Liver (tissue), 9 donors: ENCODE measurements around the gene KCNN1. TPM values are rescaled to one million over a fixed set of nuclear protein-coding genes. Genes with fewer than 3 reads are reported as not detected.

Experiments used
- DNase-seq: peaks from one replicate; pipeline ENCODE4 v3.0.0-alpha.2; 2017; ENCODE audit warnings: low spot score
- H3K27ac ChIP-seq, 2 donors: one replicate each; pipeline ENCODE4 v1.7.0; 2013; ENCODE audit warnings: inconsistent platforms in 2 of 2, low read length in 2 of 2, control low read depth in 1 of 2, low read depth in 1 of 2, mild to moderate bottlenecking in 1 of 2
- H3K27me3 ChIP-seq, 4 donors: one replicate each; pipeline versions ENCODE4 v1.6.1 to v1.7.0; 2013; ENCODE audit warnings: low read length in 3 of 4, inconsistent platforms in 1 of 4, mild to moderate bottlenecking in 1 of 4, moderate library complexity in 1 of 4; ENCODE audit not compliant: control insufficient read depth in 4 of 4, insufficient read depth in 4 of 4
- H3K36me3 ChIP-seq, 4 donors: one replicate each; pipeline versions ENCODE4 v1.6.1 to v1.7.0; 2013; ENCODE audit warnings: low read length in 3 of 4, mild to moderate bottlenecking in 3 of 4, low read depth in 1 of 4, moderate library complexity in 1 of 4; ENCODE audit not compliant: control insufficient read depth in 4 of 4, insufficient read depth in 3 of 4
- H3K4me1 ChIP-seq, 4 donors: one replicate each; pipeline versions ENCODE4 v1.6.1 to v1.7.0; 2013; ENCODE audit warnings: low read length in 3 of 4, mild to moderate bottlenecking in 3 of 4, moderate library complexity in 1 of 4; ENCODE audit not compliant: control insufficient read depth in 4 of 4, insufficient read depth in 4 of 4
- H3K4me3 ChIP-seq, 3 donors: one replicate each; pipeline versions ENCODE4 v1.6.1 to v1.7.0; 2013; ENCODE audit warnings: low read length in 3 of 3, control low read depth in 1 of 3, low read depth in 1 of 3, mild to moderate bottlenecking in 1 of 3
- H3K9ac ChIP-seq, 2 donors: one replicate each; pipeline ENCODE4 v1.7.0; 2013; ENCODE audit warnings: low read length in 2 of 2, mild to moderate bottlenecking in 2 of 2, moderate library complexity in 2 of 2, control low read depth in 1 of 2, low read depth in 1 of 2
- H3K9me3 ChIP-seq, 4 donors: one replicate each; pipeline versions ENCODE4 v1.6.1 to v1.7.0; 2013; ENCODE audit warnings: low read length in 3 of 4; ENCODE audit not compliant: control insufficient read depth in 4 of 4
- ATF3 ChIP-seq: IDR thresholded peaks from 2 replicates; pipeline ENCODE4 v1.6.1; 2016; ENCODE audit warnings: antibody characterized with exemption
- CTCF ChIP-seq: fragments of 150-350 bp; IDR thresholded peaks from 2 replicates; pipeline ENCODE4 v1.5.1; 2017; ENCODE audit warnings: improper control_type of control experiment, low read depth, low read length; ENCODE audit not compliant: missing input control
- EGR1 ChIP-seq, 2 donors: IDR thresholded peaks; 2 replicates each; pipeline ENCODE4 v1.6.1; 2016 to 2018; ENCODE audit warnings: antibody characterized with exemption in 2 of 2, low read depth in 2 of 2
- FOXA2 ChIP-seq: IDR thresholded peaks from 2 replicates; pipeline ENCODE4 v1.6.1; 2016; ENCODE audit warnings: antibody characterized with exemption
- HNF4G ChIP-seq: IDR thresholded peaks from 2 replicates; pipeline ENCODE4 v1.6.1; 2016; ENCODE audit warnings: antibody characterized with exemption
- MAX ChIP-seq: IDR thresholded peaks from 2 replicates; pipeline ENCODE4 v1.6.1; 2016; ENCODE audit warnings: antibody characterized with exemption
- RAD21 ChIP-seq, 2 donors: IDR thresholded peaks; 2 replicates each; pipeline ENCODE4 v1.6.1; 2016; ENCODE audit warnings: antibody characterized with exemption in 2 of 2, mild to moderate bottlenecking in 2 of 2
- REST ChIP-seq: IDR thresholded peaks from 2 replicates; pipeline ENCODE4 v1.6.1; 2016; ENCODE audit warnings: antibody characterized with exemption, mild to moderate bottlenecking
- RXRA ChIP-seq, 2 donors: IDR thresholded peaks; 2 replicates each; pipeline ENCODE4 v1.6.1; 2017 to 2018; ENCODE audit warnings: antibody characterized with exemption in 2 of 2, mild to moderate bottlenecking in 1 of 2
- TAF1 ChIP-seq: conservative IDR thresholded peaks from 2 replicates; pipeline ENCODE4 v1.6.1; 2016; ENCODE audit warnings: antibody characterized with exemption, mild to moderate bottlenecking
- YY1 ChIP-seq: IDR thresholded peaks from 2 replicates; pipeline ENCODE4 v1.6.1; 2016; ENCODE audit warnings: antibody characterized with exemption, mild to moderate bottlenecking
- WGBS: extraction: QIAGEN DNeasy Blood & Tissue Kit; methylation state at CpG from one replicate; pipeline ENCODE4 v1.1.7; 2013; 5-methylcytosine and 5-hydroxymethylcytosine counted together
- polyA plus RNA-seq, 2 donors: library from polyadenylated mRNA; stranded (reverse) in 1 of 2; unstranded in 1 of 2; fragments of 200-250 nt in 1 of 2; fragments of >200 nt in 1 of 2; fragmentation: Nextera tagmentation in 1 of 2; extraction: Ambion mirVana in 1 of 2; gene quantifications; one replicate each; pipeline versions ENCODE4 v1.2.1 to v1.2.3, GENCODE V29; 2013 to 2015
- total RNA-seq, 2 donors: library from RNA; depleted of rRNA; stranded (reverse); fragments of >200 nt; gene quantifications; one replicate each; pipeline ENCODE4 v1.2.3, GENCODE V29; 2014
- donor health status: healthy.
- donor health status: healthy.
- donor health status: healthy.
- donor health status: healthy.
- donor health status: healthy.

The KCNN1 gene
- total and polyA plus RNA-seq, 4 donors = 0.05 to 0.08 (median 0.05) TPM; not detected in 1

GRCh38 chr19:17942582-17943273 is 24.2 kb upstream of the KCNN1 start (continued):
- no peak for TF ChIP-seq CTCF

GRCh38 chr19:17943274-17944221 is 23.4 kb upstream of the KCNN1 start:
- WGBS = 85% methylated on average over 57 of the region's 57 CpGs
- peak; percentile 76 for DNase-seq
- Histone ChIP-seq H3K4me3 (no peak overlapping the region), H3K9me3 (no peaks in the 10 kb centered on the region), H3K36me3 (peaks cover 0 to 8% (median 3%) of the 10 kb centered on the region in 4 donors), H3K27me3 (no peaks in the 10 kb centered on the region), H3K4me1 (peaks cover 2 to 7% (median 4%) of the 10 kb centered on the region in 4 donors), H3K27ac (no peak overlapping the region), H3K9ac (no peak overlapping the region)
- no peak for TF ChIP-seq MAX
- no peak for TF ChIP-seq RAD21 (IDR thresholded peaks at IDR 0.05)
- no peak for TF ChIP-seq HNF4G
- no peak for TF ChIP-seq RXRA (IDR thresholded peaks at IDR 0.05)
- TF ChIP-seq REST = no peak
- TF ChIP-seq FOXA2 = no peak
- no peak for TF ChIP-seq ATF3
- TF ChIP-seq EGR1 (IDR thresholded peaks at IDR 0.05; ENCODE audit: low read depth in 2 of 2) = no peak
- TF ChIP-seq TAF1 = no peak
- no peak for TF ChIP-seq YY1

GRCh38 chr19:17944301-17944700 is 22.6 kb upstream of the KCNN1 start:
- Histone ChIP-seq H3K27me3 (peaks cover 0 to 2% (median 0%) of the 10 kb centered on the region in 4 donors), H3K9ac (no peak overlapping the region), H3K27ac (no peak overlapping the region), H3K4me1 (peaks cover 3 to 9% (median 6%) of the 10 kb centered on the region in 4 donors), H3K9me3 (no peaks in the 10 kb centered on the region), H3K4me3 (no peak overlapping the region), H3K36me3 (peaks cover 0 to 6% (median 3%) of the 10 kb centered on the region in 4 donors)
- TF ChIP-seq EGR1 (IDR thresholded peaks at IDR 0.05; ENCODE audit: low read depth in 2 of 2) (no peak), TAF1 (no peak), ATF3 (no peak)
- 88% methylated on average over 4 of the region's 4 CpGs for WGBS
- DNase-seq = no peak
